AG04449 (cell line): ENCODE data around the gene EID1.
"Not testable (repeated sequence)": the region's sequence is repeated elsewhere in the genome, so short reads cannot be mapped to it uniquely, and the experiment has no call there.

ENCODE experiments used
- CTCF ChIA-PET: fragments of 350-600 bp; formaldehyde crosslinking; extraction: SDS; loops from one replicate; lab custom pipeline; 2021; ENCODE audit warnings: antibody characterized with exemption; lab: Yijun Ruan, JAX
- POLR2A ChIA-PET: fragments of 400-600, 350-600 bp; formaldehyde crosslinking; extraction: SDS; loops from one replicate; lab custom pipeline; 2020; ENCODE audit warnings: antibody characterized with exemption, inconsistent platforms; lab: Yijun Ruan, JAX
- DNase-seq: peaks from one replicate; pipeline ENCODE4 v3.0.0-alpha.2; 2010; ENCODE audit warnings: low read depth, low spot score
- H3K4me3 ChIP-seq: 2 replicates; pipeline ENCODE4 v1.5.1; 2011; ENCODE audit warnings: low read depth, mild to moderate bottlenecking, control low read depth, low read length
- TF ChIP-seq, protein P1 (sequence below): IDR thresholded peaks from one replicate; pipeline ENCODE4 v1.5.1; 2011; ENCODE audit warnings: mild to moderate bottlenecking, moderate library complexity, low read length, control low read depth, inconsistent platforms; ENCODE audit not compliant: insufficient read depth; ENCODE audit errors: missing control alignments

Gene EID1

DNA sequence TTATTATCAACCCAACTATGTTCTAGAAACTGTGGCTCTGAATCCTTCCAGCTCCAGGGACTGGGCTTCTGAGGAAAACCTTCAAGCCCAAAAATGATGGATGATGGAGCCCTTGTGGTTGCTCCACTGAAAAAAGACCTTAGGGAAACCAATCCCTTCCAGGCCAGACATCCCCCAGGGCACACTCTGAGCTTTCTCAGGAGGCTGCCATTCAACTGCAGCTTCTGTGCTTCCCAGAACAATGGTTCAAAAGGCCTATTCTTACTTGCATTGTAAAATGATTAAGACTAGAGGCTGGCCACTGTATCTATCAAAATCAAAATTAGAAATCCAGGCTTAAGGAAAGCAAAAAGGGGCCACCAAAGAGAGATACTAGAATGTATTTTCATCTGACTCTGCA is 27.3 kb downstream of the EID1 start:
- ChIA-PET CTCF (interaction anchor here (1.1 kb wide), 1 partner anchor 71 kb away, joined by 6 read pairs; no protein-coding TSS in a partner anchor), POLR2A (interaction anchor here (0.7 kb wide), 1 partner anchor 8 kb away, joined by 3 read pairs; no protein-coding TSS in a partner anchor)
- no peak overlapping the region for H3K4me3 ChIP-seq
- DNase-seq = no peak
- TF ChIP-seq, protein P1, sequence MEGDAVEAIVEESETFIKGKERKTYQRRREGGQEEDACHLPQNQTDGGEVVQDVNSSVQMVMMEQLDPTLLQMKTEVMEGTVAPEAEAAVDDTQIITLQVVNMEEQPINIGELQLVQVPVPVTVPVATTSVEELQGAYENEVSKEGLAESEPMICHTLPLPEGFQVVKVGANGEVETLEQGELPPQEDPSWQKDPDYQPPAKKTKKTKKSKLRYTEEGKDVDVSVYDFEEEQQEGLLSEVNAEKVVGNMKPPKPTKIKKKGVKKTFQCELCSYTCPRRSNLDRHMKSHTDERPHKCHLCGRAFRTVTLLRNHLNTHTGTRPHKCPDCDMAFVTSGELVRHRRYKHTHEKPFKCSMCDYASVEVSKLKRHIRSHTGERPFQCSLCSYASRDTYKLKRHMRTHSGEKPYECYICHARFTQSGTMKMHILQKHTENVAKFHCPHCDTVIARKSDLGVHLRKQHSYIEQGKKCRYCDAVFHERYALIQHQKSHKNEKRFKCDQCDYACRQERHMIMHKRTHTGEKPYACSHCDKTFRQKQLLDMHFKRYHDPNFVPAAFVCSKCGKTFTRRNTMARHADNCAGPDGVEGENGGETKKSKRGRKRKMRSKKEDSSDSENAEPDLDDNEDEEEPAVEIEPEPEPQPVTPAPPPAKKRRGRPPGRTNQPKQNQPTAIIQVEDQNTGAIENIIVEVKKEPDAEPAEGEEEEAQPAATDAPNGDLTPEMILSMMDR = no peak

- no peak for DNase-seq
- POLR2A ChIA-PET = interaction anchor here (0.6 to 0.7 kb wide), 2 partner anchors 9 to 194 kb away, joined by 3 read pairs; no protein-coding TSS in a partner anchor
- TF ChIP-seq, protein P1 = no peak
- H3K4me3 ChIP-seq = no peak overlapping the region
- CTCF ChIA-PET = interaction anchor here (1.1 kb wide), 3 partner anchors 19 to 70 kb away, joined by 3 to 6 read pairs (median 3); no protein-coding TSS in a partner anchor
Observed at GRCh38 chr15:48905847-48906246, 27.9 kb downstream of the EID1 start.

DNA sequence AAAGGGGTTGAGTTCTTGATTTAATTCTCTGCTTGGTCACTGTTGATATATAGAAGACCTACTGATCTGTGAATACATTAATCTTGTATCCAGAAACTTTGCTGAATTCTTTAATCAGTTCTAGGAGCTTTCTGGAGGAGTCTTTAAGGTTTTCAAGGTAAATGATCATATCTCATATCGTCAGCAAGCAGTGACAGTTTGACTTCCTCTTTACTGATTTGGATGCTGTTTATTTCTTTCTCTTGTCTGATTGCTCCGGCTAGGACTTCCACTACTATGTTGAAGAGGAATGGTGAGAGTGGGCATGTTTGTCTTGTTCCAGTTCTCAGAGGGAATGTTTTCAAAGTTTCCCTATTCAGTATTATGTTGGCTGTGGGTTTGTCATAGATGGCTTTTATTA is 31.4 kb downstream of the EID1 start:
- DNase-seq, POLR2A ChIA-PET, H3K4me3 ChIP-seq, CTCF ChIA-PET: not testable (repeated sequence)

DNA sequence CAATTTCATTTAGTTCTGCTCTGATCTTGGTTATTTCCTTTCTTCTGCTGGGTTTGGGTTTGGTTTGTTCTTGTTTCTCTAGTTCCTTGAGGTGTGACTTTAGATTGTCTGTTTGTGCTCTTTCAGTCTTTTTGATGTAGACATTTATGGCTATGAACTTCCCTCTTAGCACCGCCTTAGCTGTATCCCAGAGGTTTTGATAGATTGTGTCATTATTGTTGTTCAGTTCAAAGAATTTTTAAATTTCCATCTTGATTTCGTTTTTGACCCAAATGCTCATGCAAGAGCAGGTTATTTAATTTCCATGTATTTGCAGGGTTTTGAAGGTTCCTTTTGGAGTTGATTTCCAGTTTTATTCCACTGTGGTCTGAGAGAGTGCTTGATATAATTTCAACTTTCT is 32.6 kb downstream of the EID1 start:
- CTCF ChIA-PET, POLR2A ChIA-PET: not testable (repeated sequence)

DNA sequence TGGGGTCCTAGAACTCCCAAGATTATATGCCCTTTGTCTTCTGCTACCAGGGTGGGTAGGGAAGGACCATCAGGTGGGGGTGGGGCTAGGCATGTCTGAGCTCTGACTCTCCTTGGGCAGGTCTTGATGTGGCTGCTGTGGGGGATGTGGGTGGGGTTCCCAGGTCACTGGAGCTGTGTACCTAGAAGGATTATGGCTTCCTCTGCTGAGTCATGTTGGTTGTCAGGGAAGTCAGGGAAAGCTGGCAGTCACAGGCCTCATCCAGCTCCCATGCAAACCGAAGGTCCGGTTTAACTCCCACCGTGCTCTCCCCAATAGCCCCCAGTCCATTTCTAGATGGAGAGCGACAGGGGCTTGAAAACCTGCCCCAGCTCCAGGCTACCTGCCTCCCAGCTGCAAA is 35.2 kb downstream of the EID1 start:
- POLR2A ChIA-PET = no interaction called here
- DNase-seq = no peak
- CTCF ChIA-PET = interaction anchor here (2.0 kb wide), 1 partner anchor 12 kb away, joined by 4 read pairs; no protein-coding TSS in a partner anchor
- TF ChIP-seq, protein P1 = no peak
- no peak overlapping the region for H3K4me3 ChIP-seq

More for the DNA sequence above, 32.6 kb downstream of the EID1 start:
- not testable (repeated sequence) for H3K4me3 ChIP-seq, DNase-seq

GRCh38 chr15:48914717-48915116 is 36.8 kb downstream of the EID1 start:
- no peak overlapping the region for H3K4me3 ChIP-seq
- DNase-seq = no peak
- CTCF ChIA-PET = interaction anchor here (1.0 to 2.0 kb wide), 3 partner anchors 11 to 24 kb away, joined by 3 to 4 read pairs (median 3); no protein-coding TSS in a partner anchor
- TF ChIP-seq, protein P1 = no peak
- POLR2A ChIA-PET = no interaction called here

DNA sequence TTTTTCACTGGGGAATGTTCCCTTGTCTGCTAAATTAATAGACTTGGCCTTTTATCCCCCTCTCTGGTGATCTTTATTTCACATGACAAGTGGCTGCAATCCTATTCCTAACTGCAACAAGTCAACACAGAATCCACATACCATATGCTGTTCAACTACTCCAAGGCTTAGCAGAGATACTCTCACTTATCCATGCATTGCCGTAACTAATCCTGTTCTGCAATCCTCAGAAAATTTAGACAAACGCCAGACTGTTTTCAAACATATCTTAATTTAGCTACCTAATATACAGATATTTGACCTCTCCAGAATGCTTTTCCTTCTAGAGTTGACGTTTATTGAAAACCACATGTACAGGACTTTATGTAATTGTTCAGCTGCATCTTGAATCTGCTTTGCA is 37.9 kb downstream of the EID1 start:
- CTCF ChIA-PET = no interaction called here
- TF ChIP-seq, protein P1 = no peak
- no peak for DNase-seq
- H3K4me3 ChIP-seq = no peak overlapping the region
- POLR2A ChIA-PET = no interaction called here
